GM20431 (cell line): ENCODE data around the gene TAF3.

Experiments
- in situ Hi-C: fragments of 300-500 bp; cut with MseI, MboI; formaldehyde crosslinking; loops from one replicate; pipeline ENCODE4 v1.15.0; 2020; ENCODE audit warnings: low sequenced_read_pairs; ENCODE audit not compliant: unreplicated experiment

The TAF3 gene

DNA sequence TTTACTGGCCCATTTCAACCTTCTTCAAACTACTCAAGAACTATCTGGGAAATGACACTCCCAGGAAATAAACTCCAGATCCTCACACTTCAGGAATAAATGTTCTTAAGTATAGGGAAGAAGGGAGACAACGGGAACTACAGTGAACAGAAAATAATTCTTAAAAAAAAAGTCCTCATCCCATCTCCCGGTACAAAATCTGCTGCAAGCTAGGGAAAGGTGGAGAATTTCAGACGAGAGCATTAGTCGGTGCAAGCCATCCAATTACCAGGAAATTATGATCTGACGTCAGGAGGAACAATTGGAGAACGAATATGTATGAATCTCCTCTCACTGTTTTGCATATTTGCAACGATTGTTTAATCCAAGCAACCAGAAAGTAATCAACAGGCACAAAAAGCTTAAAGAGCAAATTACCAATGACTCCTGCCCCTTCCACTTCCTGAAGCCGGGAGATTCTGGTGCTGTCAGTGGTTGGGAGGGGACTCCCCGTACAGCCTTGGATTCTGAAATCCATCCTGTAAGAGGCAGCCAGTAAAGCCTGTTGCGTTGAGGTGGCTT is 221.1 kb downstream of the TAF3 start:
- in situ Hi-C loops, result loop anchor here (25.0 kb wide), 1 partner anchor 152 kb away; no protein-coding TSS in a partner anchor

DNA sequence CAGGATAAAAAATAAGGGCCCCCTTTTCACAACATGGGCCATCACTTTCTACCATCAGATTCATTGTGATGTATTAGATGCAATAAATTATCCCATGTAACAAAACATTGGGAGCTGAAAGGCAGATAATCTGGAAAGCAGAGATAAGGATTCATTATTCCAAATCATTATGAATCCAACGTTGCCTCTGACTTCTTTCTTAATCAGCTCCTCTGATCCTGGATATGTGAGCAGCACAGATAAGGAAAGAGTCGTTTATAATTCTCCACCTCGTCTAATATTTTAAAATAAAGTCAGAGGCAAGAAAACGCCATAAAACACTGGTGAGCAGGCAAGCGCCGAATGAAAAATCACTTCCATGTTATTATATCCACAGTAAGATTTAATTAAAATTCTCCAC is 222.3 kb downstream of the TAF3 start:
- in situ Hi-C loops, result loop anchor here (25.0 kb wide), 1 partner anchor 153 kb away; no protein-coding TSS in a partner anchor

DNA sequence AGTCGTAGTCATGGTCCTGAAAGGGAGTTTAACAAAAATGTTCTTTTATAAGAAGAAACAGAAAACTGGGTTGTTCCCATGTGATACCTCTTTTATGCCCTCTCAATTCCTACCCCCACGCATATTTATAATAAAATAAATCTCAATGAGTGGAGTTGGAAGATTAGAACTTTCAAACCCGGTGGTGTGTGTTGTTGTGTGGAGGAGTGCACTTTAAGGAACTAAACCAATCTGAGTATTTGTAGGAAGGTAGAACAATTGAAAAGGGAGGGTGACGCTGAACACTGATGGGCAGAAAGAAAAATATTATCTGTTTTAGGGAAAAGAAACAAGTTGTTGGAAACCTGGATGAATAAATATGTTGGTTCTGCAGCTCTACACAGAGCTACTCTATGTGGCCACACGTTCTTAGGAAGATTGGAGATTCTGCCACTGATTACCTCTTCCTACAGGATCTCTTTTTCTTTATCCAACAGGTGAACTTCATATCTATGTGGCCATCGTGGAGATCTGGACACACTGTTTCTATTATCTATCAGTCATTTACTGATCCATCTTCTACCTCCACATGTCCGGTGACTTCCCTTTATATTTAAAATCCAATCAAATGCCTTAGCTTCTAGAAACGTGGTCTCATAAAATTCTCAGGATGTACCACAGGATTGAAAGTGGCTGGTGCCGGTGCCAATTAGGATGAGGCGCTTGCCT is 223.1 kb downstream of the TAF3 start:
- in situ Hi-C loops, result loop anchor here (25.0 kb wide), 1 partner anchor 154 kb away; no protein-coding TSS in a partner anchor

DNA sequence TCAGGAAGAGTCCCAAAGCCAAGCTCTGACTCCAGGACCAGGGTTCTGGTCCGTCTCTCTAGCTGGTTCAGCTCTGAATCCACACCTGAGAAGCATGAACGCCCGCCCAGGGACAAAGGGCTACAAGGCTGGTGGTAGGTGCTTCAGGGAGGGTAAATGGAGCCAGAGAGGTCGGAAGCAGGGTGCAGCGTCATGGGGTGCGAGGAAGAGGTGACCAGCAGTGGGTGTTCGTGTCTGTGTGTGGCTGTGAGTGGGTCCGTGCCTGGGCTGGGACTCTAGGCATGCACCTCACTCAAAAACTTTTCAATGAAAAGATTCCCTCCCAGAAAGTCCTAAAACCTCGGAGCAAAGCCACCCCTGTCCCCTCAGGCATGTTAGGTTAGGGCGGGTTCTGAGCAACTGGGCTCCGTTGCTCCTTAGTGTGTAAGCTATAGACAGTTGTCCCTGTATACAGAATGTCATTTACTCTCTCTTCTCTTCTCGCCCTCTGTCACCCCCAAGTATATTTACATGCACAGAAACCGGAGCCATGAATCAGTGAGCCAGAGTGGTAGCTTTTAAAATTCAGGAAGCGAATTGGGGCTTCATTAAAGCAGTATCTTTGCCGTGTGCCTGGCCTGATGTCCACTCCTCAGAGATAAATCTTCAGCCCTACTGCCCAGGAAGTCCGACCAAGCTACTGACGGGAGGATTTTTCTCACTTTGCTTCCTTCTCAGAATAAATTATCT is 223.9 kb downstream of the TAF3 start:
- in situ Hi-C loops, result loop anchor here (25.0 kb wide), 1 partner anchor 155 kb away; no protein-coding TSS in a partner anchor

DNA sequence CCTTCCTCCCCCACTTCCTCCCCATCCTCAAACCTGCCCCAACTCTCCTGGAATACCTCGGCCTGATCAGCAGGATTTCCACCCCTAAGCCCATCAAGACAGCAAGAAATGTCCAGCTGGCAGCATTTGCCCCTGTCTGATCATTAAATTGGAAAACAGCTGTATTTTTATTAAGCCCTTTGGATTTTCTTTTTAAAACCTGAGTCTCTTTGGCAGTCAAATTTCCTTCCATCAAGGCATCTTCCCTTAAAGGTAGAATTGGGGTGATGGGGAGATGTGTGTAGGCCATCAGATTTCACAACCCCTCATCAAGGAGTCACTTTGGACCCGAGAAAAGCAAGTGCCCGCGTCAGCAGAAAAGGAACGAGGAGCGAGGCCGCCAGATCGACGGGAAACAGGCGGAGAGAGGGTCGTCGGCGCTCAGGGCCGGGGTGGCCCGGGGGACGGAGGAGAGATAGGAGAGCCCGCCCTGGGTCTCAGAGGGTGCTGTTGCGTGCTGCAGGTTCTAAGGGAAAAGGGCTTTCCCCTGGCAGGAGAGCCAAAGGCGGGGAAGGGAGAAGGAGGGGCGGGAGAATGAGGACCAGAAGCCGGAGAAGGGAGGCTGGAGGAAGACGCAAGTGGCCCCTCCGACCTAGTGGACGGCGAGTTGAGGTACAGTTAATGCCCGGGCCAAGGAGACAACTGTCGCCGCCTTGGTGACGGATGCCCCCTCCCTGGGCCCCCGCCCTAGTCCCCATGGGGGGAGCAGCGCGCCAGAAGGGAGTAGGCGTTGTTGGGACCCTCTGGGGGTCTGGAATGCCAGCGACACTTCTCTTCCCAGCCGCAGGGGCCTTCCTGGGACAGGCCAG is 224.6 kb downstream of the TAF3 start:
- in situ Hi-C loops, result loop anchor here (25.0 kb wide), 1 partner anchor 156 kb away; no protein-coding TSS in a partner anchor

DNA sequence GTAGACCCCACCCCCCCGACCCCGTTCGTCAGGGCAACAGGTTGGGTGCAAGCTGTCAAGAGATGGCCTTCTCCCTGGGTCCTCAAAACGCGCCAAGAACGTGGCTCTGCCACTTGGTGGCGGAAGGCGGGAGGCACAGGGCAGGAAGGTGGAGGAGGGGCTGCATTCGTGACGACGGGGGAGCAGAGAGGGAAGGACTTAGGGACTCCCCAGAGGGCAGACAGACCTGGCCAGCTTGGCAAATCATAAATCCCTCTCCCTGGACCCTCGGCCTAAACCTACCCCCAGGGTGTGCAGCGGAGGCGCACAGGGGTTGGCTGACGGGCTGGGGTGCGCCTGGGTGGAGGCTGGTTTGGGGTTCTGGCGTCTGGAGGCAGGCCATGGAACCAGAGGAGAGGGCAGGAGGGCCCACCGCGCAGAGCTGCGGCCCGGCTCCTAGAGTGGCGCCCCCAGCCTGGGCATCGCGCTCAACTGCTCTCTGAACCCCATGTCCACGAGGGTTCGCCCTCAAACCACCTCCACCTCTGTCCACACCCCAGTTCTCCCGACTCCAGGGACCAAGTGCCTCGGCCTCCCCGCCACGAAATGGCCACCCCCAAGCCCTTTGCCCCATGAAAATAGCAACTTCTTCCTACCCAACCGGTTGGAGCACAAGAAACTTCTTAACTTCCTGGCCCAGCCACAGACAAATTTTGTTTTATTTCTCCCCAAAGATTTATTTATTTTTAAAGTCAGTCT is 225.4 kb downstream of the TAF3 start:
- in situ Hi-C loops, result loop anchor here (25.0 kb wide), 1 partner anchor 156 kb away; no protein-coding TSS in a partner anchor

DNA sequence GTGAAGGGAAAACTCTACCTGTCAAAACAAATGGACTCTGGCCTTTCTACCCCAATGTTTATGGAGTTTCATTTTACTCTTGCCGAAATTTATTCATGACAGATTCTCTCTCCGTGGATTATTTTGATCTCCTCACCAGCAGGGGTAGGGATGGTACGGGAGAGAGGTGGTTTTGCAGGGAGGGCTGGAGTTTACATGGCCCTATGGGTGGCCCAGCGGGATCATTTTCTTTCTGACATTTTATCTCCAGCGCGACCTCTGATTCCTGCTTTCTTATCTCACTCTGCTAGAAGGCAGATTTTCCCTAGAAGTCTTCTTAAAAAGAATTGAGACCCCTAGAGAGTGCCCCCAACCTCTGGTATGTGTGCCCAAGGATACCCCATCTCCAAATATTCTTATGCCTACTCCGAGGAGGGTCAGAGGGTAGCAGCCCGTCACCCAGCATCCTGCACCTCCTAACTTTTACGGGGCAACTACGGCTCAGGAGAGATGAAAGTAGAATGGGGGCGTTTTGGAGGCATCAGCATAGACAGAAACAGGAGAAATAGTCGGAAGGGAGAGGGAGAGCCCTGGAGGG is 226.1 kb downstream of the TAF3 start:
- in situ Hi-C loops, result loop anchor here (25.0 kb wide), 1 partner anchor 157 kb away; no protein-coding TSS in a partner anchor

DNA sequence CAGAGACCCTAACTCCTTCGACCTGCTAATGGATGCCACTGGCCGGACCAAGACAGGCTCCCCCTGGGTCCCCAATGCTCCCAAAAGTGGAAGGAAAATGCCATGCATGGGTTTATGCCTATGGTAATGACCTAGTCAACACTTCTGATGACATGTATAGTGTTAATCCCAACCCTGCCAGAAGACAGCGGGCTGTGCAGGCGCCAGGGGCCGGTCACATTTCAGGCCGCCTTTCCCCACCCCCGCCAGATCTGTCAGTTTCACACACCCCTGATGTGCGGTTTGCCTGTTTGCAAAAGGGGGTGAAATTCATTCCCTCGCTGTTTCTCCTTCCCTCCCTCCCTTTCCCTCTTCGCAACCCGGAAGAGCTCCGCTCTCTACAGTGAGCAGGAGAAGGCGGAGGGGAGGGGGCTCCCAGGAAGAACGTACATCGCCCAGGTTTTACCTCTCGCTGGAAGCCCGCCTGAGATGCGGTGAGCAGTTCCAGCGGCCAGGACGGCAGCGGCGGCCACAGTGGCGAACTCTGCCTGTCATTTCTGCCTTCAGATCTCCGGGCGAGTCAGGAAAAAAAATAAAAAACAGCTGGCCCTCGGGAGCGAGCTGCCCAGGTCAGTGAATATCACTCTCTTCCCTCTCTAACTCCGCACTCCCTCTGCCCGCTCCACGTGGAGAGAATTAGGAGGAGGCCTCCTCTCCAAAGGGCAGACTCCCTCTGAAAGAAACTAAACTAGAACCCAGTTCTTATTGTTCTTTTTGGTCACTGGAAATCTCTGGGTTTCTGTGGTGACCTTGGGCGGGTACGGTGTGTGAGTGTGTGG is 226.8 kb downstream of the TAF3 start:
- in situ Hi-C loops, result loop anchor here (25.0 kb wide), 1 partner anchor 158 kb away; no protein-coding TSS in a partner anchor

DNA sequence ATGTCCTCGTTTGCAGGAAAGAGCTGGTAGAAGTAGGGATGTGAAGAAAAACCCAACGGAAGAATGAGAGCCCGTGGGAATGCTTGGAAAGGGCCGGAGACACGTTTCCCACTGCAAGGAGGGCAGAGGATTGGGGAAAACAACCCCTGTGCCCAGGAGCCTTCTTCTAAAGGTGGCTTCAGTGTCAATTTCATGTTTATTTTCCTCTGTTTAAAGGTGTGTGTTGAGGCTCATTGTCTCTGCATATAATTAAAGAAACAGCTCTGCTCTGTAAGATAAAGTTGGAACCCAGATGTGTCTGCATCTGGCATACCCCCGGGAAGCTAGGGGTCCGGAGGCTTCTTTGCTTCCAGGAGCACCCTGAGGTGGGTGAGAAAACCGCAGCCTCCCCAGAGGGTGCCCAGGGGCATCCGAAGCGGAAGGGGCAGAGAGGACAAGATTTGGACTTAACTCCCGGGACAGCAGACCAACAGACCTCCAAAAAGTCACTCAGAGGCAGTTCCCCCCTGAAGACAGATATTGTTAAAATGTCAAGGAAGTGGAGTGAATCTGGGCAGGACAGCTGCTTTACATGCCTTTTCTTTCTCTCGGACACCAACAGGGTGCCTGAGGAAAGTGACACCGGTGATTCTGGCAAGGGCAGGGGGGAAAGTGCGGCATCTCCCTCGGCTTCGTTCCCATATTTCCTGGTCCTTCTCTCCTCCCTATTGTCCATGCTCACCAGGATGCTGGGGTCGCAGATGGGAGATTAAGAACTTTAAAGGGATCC is 227.6 kb downstream of the TAF3 start:
- in situ Hi-C loops, result loop anchor here (25.0 kb wide), 1 partner anchor 159 kb away; no protein-coding TSS in a partner anchor

DNA sequence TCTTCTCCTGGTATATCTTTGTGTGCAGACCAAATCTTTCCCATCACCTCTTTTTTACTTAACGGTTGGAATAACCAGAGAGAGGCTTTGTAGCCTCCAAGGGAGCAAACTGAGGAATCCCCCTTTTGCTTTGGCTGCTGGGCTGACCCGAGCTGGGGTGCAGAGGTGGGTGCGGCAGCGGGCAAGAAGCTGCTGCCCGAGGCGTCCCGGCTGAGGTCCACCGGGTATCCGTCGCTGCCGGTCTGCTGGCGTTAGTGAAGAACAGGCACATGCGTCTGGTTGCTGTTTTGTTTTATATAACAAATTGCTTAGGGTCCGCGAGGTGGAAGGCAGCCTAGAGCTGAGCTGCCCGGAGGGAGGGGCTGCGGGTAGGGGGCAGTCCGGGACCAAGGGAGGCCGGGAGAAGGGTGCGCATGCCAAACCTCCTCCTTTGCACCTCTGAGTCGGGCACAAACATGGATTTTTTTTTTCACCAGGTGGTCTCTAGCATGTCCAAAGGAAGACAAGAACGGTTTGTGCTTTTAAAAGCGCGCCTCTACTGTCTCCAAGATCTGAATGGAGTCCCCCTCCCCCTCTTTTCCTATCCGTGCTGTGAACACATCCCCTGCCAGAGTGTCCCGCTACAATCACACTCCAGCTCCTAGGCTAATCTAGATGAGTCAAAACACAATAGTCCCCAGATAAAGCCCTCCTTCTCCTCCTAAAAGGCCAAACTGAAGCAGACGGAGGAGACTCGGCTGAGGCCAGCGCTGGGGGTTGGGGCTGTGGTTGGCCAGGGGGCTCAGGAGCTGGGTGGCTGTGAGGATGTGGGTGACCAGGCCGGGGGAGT is 229.4 kb downstream of the TAF3 start:
- in situ Hi-C loops, result loop anchor here (25.0 kb wide), 1 partner anchor 160 kb away; no protein-coding TSS in a partner anchor

DNA sequence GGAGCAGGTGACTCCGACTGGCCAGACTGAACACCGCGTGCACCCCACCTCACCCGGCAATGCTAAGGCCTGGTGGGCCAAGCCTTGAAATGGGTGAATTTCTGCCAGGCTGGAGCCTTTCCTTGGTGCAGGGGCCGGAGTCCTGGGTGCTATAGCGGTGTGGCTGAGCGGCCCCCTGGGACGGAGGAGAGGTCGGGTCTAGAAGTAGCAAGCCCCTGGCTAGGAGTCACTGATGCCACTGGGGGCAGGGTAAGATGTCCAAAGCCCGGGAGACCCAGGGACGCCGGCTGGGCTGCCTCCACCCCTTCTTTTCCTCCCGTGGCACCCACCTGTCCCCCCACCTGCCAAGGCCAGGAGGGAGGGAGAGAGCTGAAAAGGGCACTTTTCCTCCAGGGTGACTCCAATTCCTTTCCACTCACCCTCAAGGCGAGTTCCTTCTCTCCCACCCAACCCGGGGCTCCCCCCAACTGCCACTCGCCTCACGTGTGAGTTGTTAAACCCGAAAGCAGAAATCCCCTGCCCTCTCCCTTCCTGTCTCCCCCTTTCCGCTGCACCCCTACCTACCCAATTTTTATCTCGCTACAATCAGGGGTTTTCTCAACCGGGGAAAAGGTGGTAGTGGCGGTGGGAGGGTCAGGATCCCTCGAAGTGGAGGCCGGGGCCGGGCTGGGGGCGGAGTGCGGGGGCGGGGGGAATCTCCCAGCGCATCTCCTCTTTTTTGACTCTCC is 230.1 kb downstream of the TAF3 start:
- in situ Hi-C loops, result loop anchor here (25.0 kb wide), 1 partner anchor 161 kb away; no protein-coding TSS in a partner anchor

DNA sequence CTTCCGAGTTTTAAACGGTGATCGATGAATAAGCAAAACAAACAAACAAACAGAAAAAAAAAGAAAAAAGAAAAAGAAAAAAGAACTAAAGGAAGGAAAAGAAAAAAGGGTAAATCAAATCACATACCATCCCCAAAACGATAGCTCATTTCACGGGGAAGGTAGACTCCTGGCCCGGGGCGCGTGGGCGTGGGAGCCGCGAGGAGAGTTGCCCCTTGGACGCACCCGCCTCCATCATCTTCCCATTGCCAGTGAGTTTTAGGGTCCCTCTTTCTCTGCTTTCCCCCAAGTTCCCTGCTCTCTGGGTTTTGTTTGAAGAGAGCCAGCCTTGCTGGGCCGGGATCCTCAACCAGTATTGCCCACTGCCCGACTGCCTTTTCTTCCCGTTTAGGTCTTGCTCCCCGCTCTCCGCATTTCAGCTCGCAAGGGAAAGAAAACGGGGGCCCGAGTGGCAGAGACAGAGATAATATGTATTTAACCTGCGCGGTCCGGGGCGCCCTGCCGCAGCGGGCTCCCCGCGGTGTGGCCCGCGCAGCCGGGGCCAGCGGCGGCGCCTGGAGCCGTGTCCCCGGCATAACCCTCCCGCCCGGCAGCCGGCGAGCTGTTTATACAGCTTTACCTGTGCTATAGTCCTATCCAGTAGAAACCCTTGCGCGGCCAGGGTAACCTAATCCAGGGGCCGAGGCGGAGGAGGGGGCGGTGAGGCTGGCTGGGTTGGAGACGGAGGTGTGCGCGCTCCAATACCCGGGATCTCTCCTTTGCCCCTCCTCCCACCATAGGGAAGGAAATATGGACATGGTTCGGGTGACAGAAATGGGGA is 230.9 kb downstream of the TAF3 start:
- in situ Hi-C loops, result loop anchor here (25.0 kb wide), 1 partner anchor 162 kb away; no protein-coding TSS in a partner anchor

DNA sequence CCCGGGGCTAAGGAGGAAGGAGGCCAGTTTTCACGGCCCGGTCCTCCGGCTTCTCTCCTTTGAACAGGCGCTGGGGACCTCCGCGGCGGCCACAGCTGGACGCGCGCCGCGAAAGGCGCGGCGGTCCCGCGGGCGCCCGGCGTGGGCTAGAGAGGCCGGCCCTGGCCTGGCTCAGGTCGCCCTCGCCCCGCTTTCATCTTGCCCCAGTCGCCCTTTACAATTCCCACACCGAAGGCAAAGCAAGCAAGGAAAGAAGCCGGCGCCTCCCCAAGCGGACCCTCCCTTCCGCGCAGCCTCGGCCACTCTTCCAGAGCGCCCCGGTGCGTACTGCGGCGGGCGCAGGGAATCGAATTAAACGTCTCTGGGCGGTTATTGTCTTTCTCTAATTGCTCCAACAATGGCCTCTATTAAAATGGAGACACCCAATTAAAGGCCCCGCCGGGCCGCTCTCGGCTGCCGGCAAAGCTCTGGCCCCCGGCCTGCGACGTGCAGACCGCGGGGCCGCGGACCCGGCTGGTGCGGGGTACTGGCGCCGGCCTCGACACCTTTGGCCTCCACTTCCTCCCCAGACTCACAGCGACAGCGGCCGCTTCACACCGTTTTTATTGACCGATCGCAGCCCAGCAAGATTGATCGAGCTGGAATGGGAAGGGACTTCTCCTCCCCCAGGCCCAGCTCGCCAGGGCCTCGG is 231.7 kb downstream of the TAF3 start:
- in situ Hi-C loops, result loop anchor here (25.0 kb wide), 1 partner anchor 163 kb away; no protein-coding TSS in a partner anchor

DNA sequence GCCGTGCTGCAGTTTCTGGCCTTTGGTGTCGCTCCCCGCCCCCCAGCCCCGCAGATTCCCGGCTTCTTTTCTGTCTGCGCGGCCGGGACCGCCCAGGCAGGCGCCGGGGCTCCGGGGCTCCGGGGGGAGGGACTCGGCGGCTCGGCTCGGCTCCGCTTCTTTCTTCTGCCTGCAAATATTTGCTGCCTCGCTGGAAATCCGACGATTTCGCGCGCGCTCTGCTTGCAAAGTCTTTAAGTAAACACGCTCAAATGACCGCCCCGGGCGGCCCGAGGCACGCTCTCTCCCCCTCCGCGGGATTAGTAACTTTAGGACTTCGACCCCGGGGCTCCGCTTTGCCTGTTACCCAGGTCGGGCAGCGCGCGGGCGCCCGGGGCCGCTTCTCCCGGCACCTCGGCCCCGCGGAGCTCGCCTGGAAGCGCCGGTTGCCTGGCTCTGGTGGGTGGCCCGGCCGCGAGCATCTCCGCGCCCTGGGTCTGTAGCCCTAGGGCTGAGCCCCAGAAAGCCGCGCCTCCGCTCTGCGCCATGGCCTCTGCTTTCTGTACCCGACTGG is 232.3 kb downstream of the TAF3 start:
- in situ Hi-C loops, result no loop called here
